ENCODE data around the gene UBASH3B. TPM values are rescaled to one million over a fixed set of nuclear protein-coding genes. Genes with fewer than 3 reads are reported as not detected.

Gene UBASH3B
- total RNA-seq, 1 experiment from 2014 or later, result 10.3 TPM

DNA sequence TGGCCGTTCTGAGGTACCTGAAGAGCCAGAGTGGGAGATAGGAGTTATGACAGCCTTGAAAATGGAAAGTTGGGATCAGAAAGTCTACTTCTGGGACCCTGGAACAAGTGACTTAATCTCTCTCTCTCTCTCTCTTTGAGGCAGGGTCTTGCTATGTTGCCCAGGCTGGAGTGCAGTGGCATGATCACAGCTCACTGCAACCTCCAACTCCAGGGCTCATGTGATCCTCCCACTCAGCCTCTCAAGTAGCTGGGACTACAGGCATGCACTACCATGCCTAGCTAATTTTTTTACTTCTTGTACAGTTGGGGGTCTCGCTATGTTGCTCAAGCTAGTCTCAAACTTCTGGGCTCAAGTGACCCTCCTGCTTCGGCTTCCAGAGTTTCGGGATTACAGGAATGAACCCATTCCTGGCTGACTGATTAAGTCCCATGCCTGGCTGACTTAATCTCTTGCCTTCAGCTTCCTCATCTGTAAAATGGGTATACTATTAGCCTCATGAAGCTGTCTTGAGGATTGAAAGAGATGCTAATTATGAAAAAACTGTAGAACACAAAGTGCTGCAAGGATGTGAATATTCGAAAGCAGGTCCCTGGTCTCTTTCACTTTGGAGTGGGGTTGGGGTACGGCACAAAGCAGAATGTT lies 87.7 kb downstream of the UBASH3B start:
- ChIA-PET CTCF (interaction anchor here (0.6 kb wide), 2 partner anchors 9 to 55 kb away, joined by 3 read pairs; no protein-coding TSS in a partner anchor), POLR2A (no interaction called here)
- BruUV-seq (replicated peaks), result no TSS peak
- DNase-seq (ENCODE audit: unreplicated experiment), result no peak
- TF ChIP-seq, protein P1, sequence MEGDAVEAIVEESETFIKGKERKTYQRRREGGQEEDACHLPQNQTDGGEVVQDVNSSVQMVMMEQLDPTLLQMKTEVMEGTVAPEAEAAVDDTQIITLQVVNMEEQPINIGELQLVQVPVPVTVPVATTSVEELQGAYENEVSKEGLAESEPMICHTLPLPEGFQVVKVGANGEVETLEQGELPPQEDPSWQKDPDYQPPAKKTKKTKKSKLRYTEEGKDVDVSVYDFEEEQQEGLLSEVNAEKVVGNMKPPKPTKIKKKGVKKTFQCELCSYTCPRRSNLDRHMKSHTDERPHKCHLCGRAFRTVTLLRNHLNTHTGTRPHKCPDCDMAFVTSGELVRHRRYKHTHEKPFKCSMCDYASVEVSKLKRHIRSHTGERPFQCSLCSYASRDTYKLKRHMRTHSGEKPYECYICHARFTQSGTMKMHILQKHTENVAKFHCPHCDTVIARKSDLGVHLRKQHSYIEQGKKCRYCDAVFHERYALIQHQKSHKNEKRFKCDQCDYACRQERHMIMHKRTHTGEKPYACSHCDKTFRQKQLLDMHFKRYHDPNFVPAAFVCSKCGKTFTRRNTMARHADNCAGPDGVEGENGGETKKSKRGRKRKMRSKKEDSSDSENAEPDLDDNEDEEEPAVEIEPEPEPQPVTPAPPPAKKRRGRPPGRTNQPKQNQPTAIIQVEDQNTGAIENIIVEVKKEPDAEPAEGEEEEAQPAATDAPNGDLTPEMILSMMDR (IDR thresholded peaks at IDR 0.05; ENCODE audit: unreplicated experiment), result no peak
- H3K27ac Mint-ChIP-seq (ENCODE audit: low read depth, unreplicated experiment), result no peak overlapping the region
- intact Hi-C loops (cut with micrococcal nuclease), result no loop called here
- no peaks in the 10 kb centered on the region for H3K4me1 Mint-ChIP-seq (ENCODE audit: insufficient read depth, unreplicated experiment)
- no peaks in the 10 kb centered on the region for H3K9me3 Mint-ChIP-seq (ENCODE audit: unreplicated experiment)
- H3K4me3 Mint-ChIP-seq (ENCODE audit: unreplicated experiment), result no peak overlapping the region
- H3K36me3 Mint-ChIP-seq (ENCODE audit: insufficient read depth, unreplicated experiment), result no peaks in the 10 kb centered on the region
- no peaks in the 10 kb centered on the region for H3K27me3 Mint-ChIP-seq (ENCODE audit: insufficient read depth, unreplicated experiment)

DNA sequence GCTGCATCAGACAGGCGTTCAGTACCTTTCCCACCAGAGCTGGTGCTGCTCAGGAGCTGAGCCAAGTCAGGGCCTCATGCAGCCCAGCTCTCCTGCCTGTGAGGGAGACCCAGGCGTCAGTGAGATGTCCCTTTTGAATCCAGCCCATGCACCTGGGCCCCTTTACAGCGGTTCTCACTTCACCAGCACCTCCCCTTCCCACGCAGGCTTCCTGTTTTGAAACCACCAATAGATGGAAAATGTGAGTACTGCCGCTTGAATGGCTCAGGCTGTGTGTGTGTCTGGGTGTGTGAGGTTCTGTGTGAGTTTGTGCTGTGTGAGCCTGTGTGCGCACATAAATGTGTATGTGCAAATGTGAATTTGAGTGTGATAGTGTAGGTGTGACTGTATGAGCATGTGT lies 88.4 kb downstream of the UBASH3B start:
- no peaks in the 10 kb centered on the region for H3K27me3 Mint-ChIP-seq (ENCODE audit: insufficient read depth, unreplicated experiment)
- TF ChIP-seq, protein P1 (IDR thresholded peaks at IDR 0.05; ENCODE audit: unreplicated experiment), result no peak
- no peak for DNase-seq (ENCODE audit: unreplicated experiment)
- H3K36me3 Mint-ChIP-seq (ENCODE audit: insufficient read depth, unreplicated experiment), result no peaks in the 10 kb centered on the region
- ChIA-PET POLR2A (no interaction called here), CTCF (interaction anchor here (0.6 kb wide), 1 partner anchor 56 kb away, joined by 3 read pairs; no protein-coding TSS in a partner anchor)
- no peak overlapping the region for H3K4me3 Mint-ChIP-seq (ENCODE audit: unreplicated experiment)
- no TSS peak for BruUV-seq (replicated peaks)
- H3K9me3 Mint-ChIP-seq (ENCODE audit: unreplicated experiment), result no peaks in the 10 kb centered on the region
- intact Hi-C loops (cut with micrococcal nuclease), result no loop called here
- H3K4me1 Mint-ChIP-seq (ENCODE audit: insufficient read depth, unreplicated experiment), result peaks cover 5% of the 10 kb centered on the region
- no peak overlapping the region for H3K27ac Mint-ChIP-seq (ENCODE audit: low read depth, unreplicated experiment)

DNA sequence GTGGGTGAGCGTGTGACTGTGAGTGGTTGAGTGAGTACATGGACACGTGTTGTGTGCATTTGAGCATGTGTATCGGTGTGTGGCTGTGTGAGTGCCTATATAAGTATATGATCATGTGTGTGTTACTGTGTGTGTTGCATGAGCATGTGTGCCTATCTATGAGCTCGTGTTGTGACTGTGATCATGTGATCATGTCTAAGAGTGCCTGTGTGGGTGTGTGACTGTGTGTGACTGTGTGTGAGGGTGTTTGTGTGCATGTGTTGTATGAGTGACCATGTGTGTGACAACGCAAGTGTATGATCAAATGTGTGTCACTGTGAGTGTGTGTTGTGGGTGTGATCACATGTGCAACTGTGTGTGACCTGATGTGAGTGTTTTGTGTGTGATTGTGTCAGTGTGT lies 88.8 kb downstream of the UBASH3B start:
- POLR2A ChIA-PET, result no interaction called here
- Mint-ChIP-seq H3K4me3 (ENCODE audit: unreplicated experiment) (no peak overlapping the region), H3K27me3 (ENCODE audit: insufficient read depth, unreplicated experiment) (no peaks in the 10 kb centered on the region), H3K4me1 (ENCODE audit: insufficient read depth, unreplicated experiment) (peaks cover 8% of the 10 kb centered on the region), H3K27ac (ENCODE audit: low read depth, unreplicated experiment) (no peak overlapping the region), H3K9me3 (ENCODE audit: unreplicated experiment) (no peaks in the 10 kb centered on the region), H3K36me3 (ENCODE audit: insufficient read depth, unreplicated experiment) (no peaks in the 10 kb centered on the region)
- intact Hi-C loops (cut with micrococcal nuclease), result no loop called here
- no peak for DNase-seq (ENCODE audit: unreplicated experiment)
- TF ChIP-seq, protein P1 (IDR thresholded peaks at IDR 0.05; ENCODE audit: unreplicated experiment), result no peak
- no TSS peak for BruUV-seq (replicated peaks)
- CTCF ChIA-PET, result no interaction called here

DNA sequence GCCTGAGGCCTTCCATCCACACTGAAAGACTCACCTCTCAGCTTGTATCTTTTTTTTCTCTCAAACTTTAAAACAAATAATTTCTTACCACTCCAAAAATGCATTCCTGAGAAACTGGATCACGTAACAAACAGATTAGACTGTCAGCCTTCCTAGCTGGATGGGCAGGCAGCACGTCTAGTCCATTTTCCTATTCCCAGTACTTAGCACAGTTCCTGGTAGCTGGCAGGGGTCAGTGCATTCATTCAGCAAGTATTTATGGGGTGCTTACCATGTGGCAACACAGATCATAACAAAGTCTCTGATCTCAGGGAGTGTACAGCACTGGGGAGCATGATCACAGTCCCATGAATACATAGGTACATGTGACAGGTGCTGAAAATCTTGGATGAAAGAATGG lies 89.6 kb downstream of the UBASH3B start:
- no peak overlapping the region for H3K27ac Mint-ChIP-seq (ENCODE audit: low read depth, unreplicated experiment)
- TF ChIP-seq, protein P1 (IDR thresholded peaks at IDR 0.05; ENCODE audit: unreplicated experiment), result no peak
- no peaks in the 10 kb centered on the region for H3K9me3 Mint-ChIP-seq (ENCODE audit: unreplicated experiment)
- ChIA-PET CTCF (interaction anchor here (0.8 to 1.1 kb wide), 2 partner anchors 10 to 12 kb away, joined by 4 read pairs; no protein-coding TSS in a partner anchor), POLR2A (interaction anchor here (1.0 kb wide), 1 partner anchor 10 kb away, joined by 4 read pairs; no protein-coding TSS in a partner anchor)
- H3K36me3 Mint-ChIP-seq (ENCODE audit: insufficient read depth, unreplicated experiment), result no peaks in the 10 kb centered on the region
- DNase-seq (ENCODE audit: unreplicated experiment), result no peak
- H3K4me1 Mint-ChIP-seq (ENCODE audit: insufficient read depth, unreplicated experiment), result peaks cover 8% of the 10 kb centered on the region
- intact Hi-C loops (cut with micrococcal nuclease), result no loop called here
- no peak overlapping the region for H3K4me3 Mint-ChIP-seq (ENCODE audit: unreplicated experiment)
- no peaks in the 10 kb centered on the region for H3K27me3 Mint-ChIP-seq (ENCODE audit: insufficient read depth, unreplicated experiment)
- no TSS peak for BruUV-seq (replicated peaks)
